IPS DF 19.7 (cell line): ENCODE data around the gene VSIG4.

Experiments used
- DNase-seq: peaks from one replicate; pipeline ENCODE4 v3.0.0-alpha.2; 2013; ENCODE audit warnings: low read depth, low spot score

The VSIG4 gene

GRCh38 chrX:66024092-66024467 lies 15.8 kb downstream of the VSIG4 start:
- DNase-seq: no peak

GRCh38 chrX:66023385-66024091 lies 16.3 kb downstream of the VSIG4 start:
- DNase-seq: no peak

DNA sequence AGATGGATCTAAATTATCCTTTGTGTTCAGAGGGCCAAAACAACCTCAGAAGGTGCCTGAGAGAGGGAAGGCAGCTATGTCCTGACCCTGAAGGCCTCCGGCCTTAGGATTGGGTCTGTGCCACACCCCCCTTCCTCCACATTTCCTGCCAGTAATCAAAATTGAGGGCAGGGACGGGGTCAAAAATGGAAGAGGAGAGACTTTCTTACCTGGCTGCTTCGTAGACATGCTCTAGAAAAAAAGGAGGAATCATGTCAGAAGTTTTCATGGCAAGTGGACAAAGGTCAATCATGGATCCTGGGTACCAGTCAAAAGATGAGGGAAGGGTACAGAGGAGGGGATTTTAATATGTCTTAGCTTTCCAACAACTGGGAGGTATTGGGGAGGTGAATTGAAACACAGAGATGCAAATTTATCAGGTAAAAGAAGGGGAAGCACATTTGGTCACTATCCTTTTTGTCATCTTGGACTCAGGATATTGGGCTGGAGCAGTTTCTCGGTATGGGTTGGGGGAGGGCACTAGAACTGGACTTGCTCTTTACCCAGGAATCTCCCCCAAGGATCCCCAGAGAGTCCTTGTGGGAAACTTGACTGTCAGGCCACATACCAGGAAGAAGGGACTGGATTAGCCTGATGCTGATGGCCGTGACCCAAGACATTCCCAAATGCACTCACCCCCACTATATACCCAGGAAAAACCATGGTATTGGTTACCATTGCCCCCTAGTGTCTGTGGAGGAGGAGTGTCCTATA lies 17.1 kb downstream of the VSIG4 start:
- no peak for DNase-seq

- DNase-seq: no peak
Observed at GRCh38 chrX:66021765-66022631, 17.9 kb downstream of the VSIG4 start.

- no peak for DNase-seq
Observed at GRCh38 chrX:66021401-66021764, 18.5 kb downstream of the VSIG4 start.

- DNase-seq: no peak
Observed at GRCh38 chrX:66020631-66021334, 19.1 kb downstream of the VSIG4 start.

DNA sequence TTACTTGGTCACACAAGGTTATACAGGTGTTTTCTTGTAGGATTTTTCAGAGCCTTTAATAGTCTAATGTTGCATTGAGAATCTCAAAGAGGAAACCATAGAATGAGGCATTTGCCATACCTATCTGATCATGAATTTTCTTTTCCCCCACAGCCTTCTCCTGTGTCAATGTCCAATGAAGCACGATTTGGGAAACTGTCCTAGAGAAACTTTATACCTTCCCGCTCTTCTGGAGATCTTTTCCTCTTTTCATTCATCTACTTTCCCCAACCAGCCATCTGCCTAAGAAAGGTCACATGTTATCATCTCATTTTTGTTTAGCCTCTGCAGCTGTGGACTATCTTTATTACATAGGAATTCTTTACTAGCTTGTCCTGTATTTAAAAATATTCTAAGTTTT lies 19.9 kb downstream of the VSIG4 start:
- no peak for DNase-seq

GRCh38 chrX:66019310-66019652 lies 20.6 kb downstream of the VSIG4 start:
- DNase-seq: no peak

DNA sequence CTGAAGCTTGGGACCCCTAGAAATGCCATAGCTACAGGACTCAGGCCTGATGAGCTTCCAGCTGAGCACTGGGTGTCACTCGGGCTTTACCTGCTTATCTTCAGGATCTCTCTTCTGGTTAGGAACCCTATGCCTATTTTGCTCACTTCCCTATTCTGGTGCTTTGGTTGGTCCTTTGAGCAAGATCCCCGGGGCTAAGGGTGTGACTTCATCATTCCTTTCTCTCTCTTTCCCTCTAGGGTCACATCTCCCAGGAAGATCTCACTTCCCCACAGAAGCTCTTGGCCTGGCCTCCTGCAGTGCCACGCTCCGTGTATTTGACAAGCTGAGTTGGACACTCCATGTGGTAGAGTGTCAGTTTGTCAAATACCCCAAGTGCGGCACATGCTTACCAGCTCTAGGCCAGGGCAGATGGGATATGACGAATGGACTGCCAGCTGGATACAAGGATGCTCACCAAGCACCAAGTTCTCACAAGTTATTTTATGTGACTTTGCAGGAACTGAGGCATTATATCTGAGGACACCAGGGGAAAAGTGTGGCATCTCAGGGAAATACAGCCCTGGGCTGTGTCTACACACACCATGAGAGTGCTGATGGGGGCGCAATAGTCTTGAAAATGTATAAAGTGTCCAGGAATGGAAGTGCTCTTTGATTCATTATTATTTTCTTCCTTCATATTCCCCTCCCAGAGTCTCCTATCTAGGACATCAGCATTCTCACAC lies 21.1 kb downstream of the VSIG4 start:
- DNase-seq: no peak

DNA sequence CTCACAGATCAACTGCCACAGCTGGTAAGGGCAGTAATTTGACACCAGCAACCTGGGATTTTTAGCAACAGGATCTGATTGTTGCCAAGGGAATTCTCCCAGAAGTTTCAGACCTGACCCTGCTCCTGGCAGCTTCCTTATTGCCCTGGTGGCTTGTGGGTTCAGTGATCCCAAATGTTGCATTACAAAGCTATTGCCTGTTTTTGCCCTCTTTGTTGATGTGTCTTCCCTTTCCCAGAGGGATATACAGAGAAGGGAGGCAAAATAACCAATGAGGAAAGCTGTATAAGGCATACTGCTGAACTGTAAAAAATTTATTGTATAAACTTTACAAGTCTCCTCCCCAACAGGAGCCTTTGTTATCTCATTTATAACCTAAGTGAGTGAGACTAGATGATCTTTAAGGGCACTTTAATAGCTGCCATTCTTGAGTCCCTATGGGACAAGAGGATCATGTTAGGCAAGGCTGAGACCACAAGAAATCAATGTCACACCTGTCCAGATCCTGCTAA lies 22.2 kb downstream of the VSIG4 start:
- DNase-seq: no peak

DNA sequence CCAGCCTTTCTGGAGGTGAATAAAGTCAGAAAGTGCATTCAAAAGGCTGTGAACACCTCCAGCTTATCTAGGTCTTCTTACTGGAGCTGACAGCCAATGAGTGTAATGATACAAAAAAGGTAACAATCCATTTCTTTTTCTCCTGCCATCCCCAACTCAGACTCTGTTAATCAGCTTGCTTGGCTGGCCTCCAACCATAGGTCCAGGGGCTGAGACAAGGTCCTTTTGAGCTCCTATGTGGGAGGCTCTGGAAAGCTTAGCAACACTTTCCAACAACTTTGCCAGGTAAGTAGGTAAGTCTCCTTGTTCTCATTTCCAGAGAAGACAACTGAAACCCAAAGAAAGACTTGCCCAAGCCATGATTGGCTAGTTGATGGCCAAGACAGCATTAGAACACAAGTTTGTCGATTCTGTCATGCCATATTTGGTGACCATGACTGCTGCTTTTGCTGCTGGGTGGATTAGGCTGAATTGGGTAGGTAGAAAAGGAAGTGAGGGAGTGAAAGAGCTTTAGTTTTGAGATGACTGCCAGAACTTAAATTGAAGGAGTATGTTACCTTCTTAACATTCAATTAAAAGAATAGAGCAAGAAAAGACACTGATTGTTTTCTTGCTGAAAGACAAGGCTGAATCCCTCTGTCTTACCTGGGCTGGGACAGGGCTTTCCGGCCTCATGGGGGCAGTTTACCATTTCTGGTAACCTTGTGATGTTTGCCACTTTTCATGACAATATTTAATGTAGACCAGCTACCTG lies 22.8 kb downstream of the VSIG4 start:
- no peak for DNase-seq

DNA sequence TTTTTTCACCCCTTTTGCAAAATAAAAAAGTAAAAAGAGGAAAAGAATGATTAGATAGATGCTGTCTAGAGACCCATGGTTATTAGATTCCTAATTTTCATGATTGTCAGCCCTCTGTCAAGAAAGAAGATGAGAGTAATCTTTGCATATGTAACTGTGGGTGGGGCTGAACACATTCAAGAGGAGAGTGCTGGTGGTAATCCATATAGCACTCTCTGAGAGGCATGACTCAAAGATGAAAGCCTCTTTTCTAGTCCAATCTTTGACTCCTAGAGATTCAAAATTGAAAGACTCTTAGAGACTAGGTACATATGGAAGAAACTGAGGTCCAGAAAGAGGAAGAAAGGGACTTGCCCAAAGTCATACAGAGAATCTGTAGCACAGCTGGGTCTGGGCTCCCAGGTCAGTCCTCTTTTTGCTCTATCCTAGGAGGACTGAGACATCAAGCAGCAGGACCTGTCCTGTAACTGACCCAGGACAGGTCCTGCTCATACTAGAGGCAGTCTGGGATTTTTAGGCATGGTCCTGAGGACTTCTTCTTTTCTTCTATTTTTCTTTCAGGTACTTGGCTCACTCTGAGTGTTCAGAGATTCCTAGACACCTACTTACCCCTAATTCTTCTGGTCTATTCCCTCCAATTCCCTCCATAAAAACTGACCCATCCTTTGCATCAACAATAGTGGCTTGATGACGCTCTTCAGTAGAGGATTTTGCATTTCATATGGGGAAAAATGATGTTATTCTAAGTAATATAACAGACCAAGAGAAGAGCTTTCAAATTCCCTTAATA lies 23.8 kb downstream of the VSIG4 start:
- no peak for DNase-seq

DNA sequence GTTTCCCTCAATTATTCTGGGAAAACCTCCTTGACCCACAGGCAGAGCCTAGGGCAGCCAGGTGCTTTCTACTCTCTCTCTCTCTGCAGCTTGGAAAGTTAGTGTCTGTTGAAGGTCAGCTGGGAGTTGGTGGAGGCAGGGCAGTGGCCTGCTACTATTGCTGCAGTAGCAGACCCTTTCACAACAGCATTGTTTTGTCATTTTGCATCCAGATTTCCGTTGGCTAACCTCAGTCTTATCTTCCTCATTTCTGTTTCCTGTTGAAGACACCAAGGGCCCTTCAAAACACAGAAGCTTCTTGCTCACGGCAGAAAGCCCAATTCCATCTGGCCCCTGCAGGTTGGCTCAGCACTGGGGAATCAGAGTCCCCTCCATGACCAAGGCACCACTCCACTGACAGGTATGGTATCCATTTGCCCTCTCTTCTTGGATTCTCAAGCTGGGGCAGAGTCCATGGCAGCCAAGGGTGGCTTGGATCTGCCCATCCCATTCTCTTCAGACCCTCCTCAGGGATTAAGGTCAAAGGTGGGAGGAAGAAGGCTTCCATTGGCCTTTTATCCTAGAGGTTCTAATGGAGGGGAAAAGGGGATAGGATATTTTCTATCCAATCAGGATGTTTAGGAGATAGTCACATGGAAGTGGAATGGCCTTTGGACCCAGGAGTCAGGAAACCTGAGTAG lies 24.6 kb downstream of the VSIG4 start:
- no peak for DNase-seq

GRCh38 chrX:66014556-66014955 lies 25.3 kb downstream of the VSIG4 start:
- no peak for DNase-seq

DNA sequence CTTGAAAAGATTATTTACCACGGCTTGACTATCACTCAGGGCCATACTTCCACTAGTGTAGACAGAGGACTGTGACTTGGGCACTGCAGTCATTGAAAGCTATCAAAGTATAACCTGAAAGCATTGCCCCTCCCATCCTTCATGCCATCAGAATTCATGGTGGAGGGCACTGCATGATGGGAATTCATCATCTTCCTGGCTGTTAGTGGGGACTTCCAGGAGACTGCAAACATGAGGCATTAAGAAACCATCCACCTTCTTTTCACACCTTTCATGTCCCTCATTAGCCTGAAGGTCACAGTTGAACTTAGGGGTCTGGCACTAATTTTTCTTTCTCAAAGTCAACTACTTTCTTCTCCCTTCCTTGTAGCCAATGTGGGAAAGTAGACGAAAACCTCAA lies 25.8 kb downstream of the VSIG4 start:
- DNase-seq: no peak

DNA sequence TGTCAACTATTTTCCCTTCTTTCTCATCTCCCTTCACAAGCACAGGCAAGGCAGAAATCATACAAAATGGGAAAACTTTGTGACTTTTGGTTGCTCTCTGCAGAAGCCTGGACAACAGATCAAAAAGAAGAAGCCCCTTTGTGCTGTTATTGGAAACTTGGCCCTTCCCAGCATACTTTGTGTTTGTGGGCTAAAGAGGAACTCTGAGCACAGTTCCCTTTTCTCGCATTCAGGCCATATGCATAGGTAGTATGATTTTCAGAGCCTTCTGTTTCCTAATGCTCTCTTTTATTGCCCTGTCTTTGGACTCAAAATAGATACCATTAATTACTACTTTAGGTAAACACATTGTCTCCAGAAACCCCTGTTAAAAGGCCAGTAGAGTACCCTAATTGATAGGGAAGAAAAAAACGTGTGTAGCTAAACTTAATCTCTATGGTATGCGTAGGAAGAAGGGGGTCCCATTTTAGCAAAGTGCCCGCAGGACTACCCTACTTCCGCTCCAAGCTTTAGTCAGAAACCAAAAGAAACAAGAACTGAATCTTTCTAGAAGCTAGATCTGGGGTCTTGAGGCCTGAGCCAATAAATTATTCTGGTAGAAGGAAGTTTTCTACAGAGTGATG lies 26.6 kb downstream of the VSIG4 start:
- no peak for DNase-seq

DNA sequence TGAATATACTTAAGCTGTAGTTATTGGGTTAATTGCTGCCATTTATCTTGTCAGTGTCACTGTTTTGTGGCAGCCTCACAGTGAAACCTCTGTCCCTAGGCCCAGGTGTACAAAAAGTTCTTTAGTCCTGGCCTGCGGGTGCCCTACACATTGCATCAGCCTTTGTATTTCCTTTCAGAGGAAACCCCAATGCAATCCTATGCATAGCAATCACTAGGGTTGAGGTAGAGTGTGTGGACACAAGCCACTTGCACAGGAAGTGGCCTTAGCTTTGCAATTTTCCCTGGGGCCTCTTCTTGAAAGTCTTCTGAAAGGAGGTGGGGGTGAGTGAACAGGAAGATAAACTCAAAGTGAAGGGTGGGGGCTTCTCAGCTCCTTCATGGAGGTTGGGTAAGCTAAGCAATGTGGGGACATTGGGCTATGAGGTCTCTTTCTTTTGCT lies 27.8 kb downstream of the VSIG4 start:
- no peak for DNase-seq

- DNase-seq: no peak
Observed at GRCh38 chrX:66009231-66009845, 30.5 kb downstream of the VSIG4 start.
